ENCODE results near the gene SLC44A2. TPM values are rescaled to one million over a fixed set of nuclear protein-coding genes. Genes with fewer than 3 reads are reported as not detected.
A peak's percentile ranks its signal among the peaks of the same experiment; 100 is the strongest.
"Not testable (repeated sequence)": the region's sequence is repeated elsewhere in the genome, so short reads cannot be mapped to it uniquely, and the experiment has no call there.

SLC44A2 gene
- total RNA-seq, 2 donors from 2014 or later: 83.9 to 97.3 TPM

GRCh38 chr19:10670876-10671804 is 45.8 kb downstream of the SLC44A2 start:
- intact Hi-C loops (cut with DNase I): no loop called here
- ATAC-seq: no peak
- DNase-seq: no peak

- ATAC-seq; DNase-seq; intact Hi-C loops (cut with DNase I): not testable (repeated sequence)
Measured at GRCh38 chr19:10671922-10672321, 46.6 kb downstream of the SLC44A2 start.

- ATAC-seq; DNase-seq; intact Hi-C loops (cut with DNase I): not testable (repeated sequence)
Measured at GRCh38 chr19:10675214-10675613, 49.9 kb downstream of the SLC44A2 start.

GRCh38 chr19:10677751-10678150 is 52.4 kb downstream of the SLC44A2 start:
- intact Hi-C loops (cut with DNase I): no loop called here
- no peak for ATAC-seq
- DNase-seq: no peak

GRCh38 chr19:10678813-10679212 is 53.5 kb downstream of the SLC44A2 start:
- ATAC-seq (no peak), DNase-seq (no peak)
- intact Hi-C loops (cut with DNase I): no loop called here

GRCh38 chr19:10679743-10680142 is 54.4 kb downstream of the SLC44A2 start:
- no peak for DNase-seq
- peak in 1 of 2 donors; percentile 46 for ATAC-seq
- intact Hi-C loops (cut with DNase I): no loop called here

- DNase-seq (no peak), ATAC-seq (no peak)
- intact Hi-C loops (cut with DNase I): no loop called here
Measured at GRCh38 chr19:10680545-10681135, 55.3 kb downstream of the SLC44A2 start.

GRCh38 chr19:10681658-10682057 is 56.3 kb downstream of the SLC44A2 start:
- intact Hi-C loops (cut with DNase I): no loop called here
- no peak for ATAC-seq
- DNase-seq: no peak

- no peak for ATAC-seq
Measured at GRCh38 chr19:10682397-10683063, 57.2 kb downstream of the SLC44A2 start.

GRCh38 chr19:10683064-10683426 is 57.7 kb downstream of the SLC44A2 start:
- ATAC-seq: no peak
- no peak for DNase-seq
- intact Hi-C loops (cut with DNase I): no loop called here

More at GRCh38 chr19:10682397-10683063, 57.2 kb downstream of the SLC44A2 start:
- DNase-seq: no peak
- intact Hi-C loops (cut with DNase I): no loop called here

- no peak for ATAC-seq
- intact Hi-C loops (cut with DNase I): no loop called here
- no peak for DNase-seq
Measured at GRCh38 chr19:10683582-10683981, 58.2 kb downstream of the SLC44A2 start.

GRCh38 chr19:10685210-10685609 is 59.9 kb downstream of the SLC44A2 start:
- intact Hi-C loops (cut with DNase I): no loop called here

GRCh38 chr19:10686193-10686592 is 60.8 kb downstream of the SLC44A2 start:
- intact Hi-C loops (cut with DNase I): no loop called here
- DNase-seq (no peak), ATAC-seq (no peak)

More at GRCh38 chr19:10685210-10685609, 59.9 kb downstream of the SLC44A2 start:
- DNase-seq (no peak), ATAC-seq (no peak)

GRCh38 chr19:10686661-10687517 is 61.5 kb downstream of the SLC44A2 start:
- ATAC-seq: peak; percentile 56 to 85
- peak; percentile 65 for DNase-seq
- intact Hi-C loops (cut with DNase I): no loop called here

GRCh38 chr19:10687518-10688288 is 62.4 kb downstream of the SLC44A2 start:
- intact Hi-C loops (cut with DNase I): no loop called here
- no peak for DNase-seq
- ATAC-seq: no peak

GRCh38 chr19:10688545-10689280 is 63.4 kb downstream of the SLC44A2 start:
- DNase-seq (no peak), ATAC-seq (no peak)

GRCh38 chr19:10690341-10690781 is 65.0 kb downstream of the SLC44A2 start:
- intact Hi-C loops (cut with DNase I): no loop called here
- DNase-seq: no peak
- ATAC-seq: peak in 1 of 2 donors; percentile 11

More at GRCh38 chr19:10688545-10689280, 63.4 kb downstream of the SLC44A2 start:
- intact Hi-C loops (cut with DNase I): no loop called here
